ENCODE results near the gene SCN3B.

DNA sequence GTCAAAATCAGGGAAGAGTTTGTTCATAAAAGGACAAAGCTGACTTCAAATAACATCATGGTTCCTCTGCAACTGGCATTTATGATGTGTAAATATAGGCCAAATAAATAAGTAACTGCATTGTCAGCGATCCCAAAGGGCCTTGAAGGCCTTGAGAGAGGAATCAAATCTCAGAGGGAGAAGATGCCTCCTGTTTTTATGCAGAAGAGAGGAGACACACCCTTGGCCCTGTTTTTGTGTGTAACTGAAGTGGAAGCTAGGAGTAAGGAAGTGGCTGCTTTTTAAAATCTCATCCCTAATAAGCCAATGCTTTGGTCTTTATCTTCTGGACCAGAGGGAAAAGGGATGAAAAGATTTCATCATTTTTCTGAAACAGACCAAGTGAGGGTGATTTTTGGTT lies 15.7 kb upstream of the SCN3B start:
- TF ChIP-seq, protein P1, sequence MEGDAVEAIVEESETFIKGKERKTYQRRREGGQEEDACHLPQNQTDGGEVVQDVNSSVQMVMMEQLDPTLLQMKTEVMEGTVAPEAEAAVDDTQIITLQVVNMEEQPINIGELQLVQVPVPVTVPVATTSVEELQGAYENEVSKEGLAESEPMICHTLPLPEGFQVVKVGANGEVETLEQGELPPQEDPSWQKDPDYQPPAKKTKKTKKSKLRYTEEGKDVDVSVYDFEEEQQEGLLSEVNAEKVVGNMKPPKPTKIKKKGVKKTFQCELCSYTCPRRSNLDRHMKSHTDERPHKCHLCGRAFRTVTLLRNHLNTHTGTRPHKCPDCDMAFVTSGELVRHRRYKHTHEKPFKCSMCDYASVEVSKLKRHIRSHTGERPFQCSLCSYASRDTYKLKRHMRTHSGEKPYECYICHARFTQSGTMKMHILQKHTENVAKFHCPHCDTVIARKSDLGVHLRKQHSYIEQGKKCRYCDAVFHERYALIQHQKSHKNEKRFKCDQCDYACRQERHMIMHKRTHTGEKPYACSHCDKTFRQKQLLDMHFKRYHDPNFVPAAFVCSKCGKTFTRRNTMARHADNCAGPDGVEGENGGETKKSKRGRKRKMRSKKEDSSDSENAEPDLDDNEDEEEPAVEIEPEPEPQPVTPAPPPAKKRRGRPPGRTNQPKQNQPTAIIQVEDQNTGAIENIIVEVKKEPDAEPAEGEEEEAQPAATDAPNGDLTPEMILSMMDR (conservative IDR thresholded peaks at IDR 0.05 in 1 of 2, IDR thresholded peaks at IDR 0.05 in 1 of 2; ENCODE audit: low read depth in 1 of 2, low read length in 2 of 2) = no peak
- no peak for TF ChIP-seq EZH2 (IDR thresholded peaks at IDR 0.05; ENCODE audit: low read length, missing control alignments)
